GM23248 (cell line): ENCODE data around the gene KPNA5. TPM values are rescaled to one million over a fixed set of nuclear protein-coding genes. Genes with fewer than 3 reads are reported as not detected.
"Not testable (repeated sequence)": the region's sequence is repeated elsewhere in the genome, so short reads cannot be mapped to it uniquely, and the experiment has no call there.

Experiments used
- DNase-seq: peaks from one replicate; pipeline ENCODE4 v3.0.0-alpha.2; 2015
- H2AFZ ChIP-seq: fragments of 200-600 bp; sonication (generic); 2 replicates; pipeline ENCODE4 v1.6.1; 2016; ENCODE audit warnings: antibody characterized with exemption
- H3F3A ChIP-seq: fragments of 200-600 bp; sonication (generic); 2 replicates; pipeline ENCODE4 v1.6.1; 2016; ENCODE audit warnings: mild to moderate bottlenecking, antibody characterized with exemption, mixed run types; ENCODE audit not compliant: insufficient read depth
- H3K27ac ChIP-seq: fragments of 200-600 bp; sonication (generic); 2 replicates; pipeline ENCODE4 v1.5.1; 2016; ENCODE audit warnings: mild to moderate bottlenecking
- H3K27me3 ChIP-seq: fragments of 200-600 bp; sonication (generic); replicated peaks from 2 replicates; pipeline ENCODE4 v1.6.1; 2016; ENCODE audit warnings: mild to moderate bottlenecking; ENCODE audit not compliant: insufficient read depth
- H3K36me3 ChIP-seq: fragments of 200-600 bp; sonication (generic); 2 replicates; pipeline ENCODE4 v1.6.1; 2016; ENCODE audit warnings: low read depth, mild to moderate bottlenecking
- H3K4me1 ChIP-seq: fragments of 200-600 bp; sonication (generic); 2 replicates; pipeline ENCODE4 v1.6.1; 2016; ENCODE audit warnings: mild to moderate bottlenecking; ENCODE audit not compliant: insufficient read depth
- H3K4me2 ChIP-seq: fragments of 200-600 bp; sonication (generic); one replicate; pipeline ENCODE4 v1.6.1; 2016; ENCODE audit warnings: mild to moderate bottlenecking; ENCODE audit not compliant: unreplicated experiment
- H3K4me3 ChIP-seq: fragments of 200-600 bp; sonication (generic); 2 replicates; pipeline ENCODE4 v1.5.1; 2016; ENCODE audit warnings: mild to moderate bottlenecking
- H3K79me2 ChIP-seq: fragments of 200-600 bp; sonication (generic); 2 replicates; pipeline ENCODE4 v1.6.1; 2016; ENCODE audit warnings: mild to moderate bottlenecking; ENCODE audit not compliant: insufficient read depth
- H3K9ac ChIP-seq: fragments of 200-600 bp; sonication (generic); 2 replicates; pipeline ENCODE4 v1.6.1; 2016; ENCODE audit warnings: mild to moderate bottlenecking
- H3K9me2 ChIP-seq: fragments of 200-600 bp; sonication (generic); 2 replicates; pipeline ENCODE4 v1.6.1; 2016; ENCODE audit warnings: mixed run types, mild to moderate bottlenecking, moderate library complexity; ENCODE audit not compliant: insufficient read depth
- H3K9me3 ChIP-seq: fragments of 200-600 bp; sonication (generic); one replicate; pipeline ENCODE4 v1.6.1; 2017; ENCODE audit warnings: low read depth
- H4K20me1 ChIP-seq: fragments of 200-600 bp; sonication (generic); 2 replicates; pipeline ENCODE4 v1.6.0; 2016; ENCODE audit not compliant: insufficient read depth
- EZH2 ChIP-seq: fragments of 200-600 bp; sonication (generic); IDR thresholded peaks from 2 replicates; pipeline ENCODE4 v1.6.1; 2018; ENCODE audit warnings: antibody characterized with exemption, mild to moderate bottlenecking; ENCODE audit not compliant: insufficient read depth, poor library complexity, severe bottlenecking
- EZH2phosphoT487 ChIP-seq: fragments of 200-600 bp; sonication (generic); IDR thresholded peaks from 2 replicates; pipeline ENCODE4 v1.6.1; 2018; ENCODE audit warnings: antibody characterized with exemption, moderate library complexity, mild to moderate bottlenecking, low read depth; ENCODE audit not compliant: insufficient read depth
- WGBS, 2 experiments: methylation state at CpG; one replicate each; pipeline ENCODE4 v1.1.6; 2015 to 2017; ENCODE audit warnings: low lambda C conversion rate in 2 of 2, low coverage in 1 of 2; ENCODE audit errors: missing lambda C conversion rate in 2 of 2; 5-methylcytosine and 5-hydroxymethylcytosine counted together
- in situ Hi-C: fragments of 300-500 bp; cut with MboI; formaldehyde crosslinking; loops from 2 replicates; pipeline ENCODE4 v1.15.0; 2020
- polyA plus RNA-seq: library from polyadenylated mRNA; unstranded; fragments of >200 nt; fragmentation: Nextera tagmentation; extraction: Ambion mirVana; gene quantifications from 2 replicates; pipeline ENCODE4 v1.2.1, GENCODE V29; 2016
- total RNA-seq: library from RNA; depleted of rRNA; stranded (reverse); fragments of >200 nt; shearing (Covaris generic); gene quantifications from 2 replicates; pipeline ENCODE4 v1.2.3, GENCODE V29; 2014

KPNA5 gene
- total and polyA plus RNA-seq, 2 experiments from 2014 or later, result 2.4 to 3.4 TPM

GRCh38 chr6:116695401-116695800 is 14.4 kb downstream of the KPNA5 start:
- Histone ChIP-seq H3F3A (no peaks in the 10 kb centered on the region), H3K9me3 (no peaks in the 10 kb centered on the region), H3K79me2 (0 out of 2 replicates have a peak, but pooled peaks cover 5% of the 10 kb centered on the region), H3K4me2 (no peak overlapping the region), H3K4me1 (no peaks in the 10 kb centered on the region), H3K27me3 (no peaks in the 10 kb centered on the region), H3K4me3 (no peak overlapping the region), H4K20me1 (no peaks in the 10 kb centered on the region), H3K9me2 (no peaks in the 10 kb centered on the region), H3K36me3 (0 out of 2 replicates have a peak, but pooled peaks cover 5% of the 10 kb centered on the region), H2AFZ (no peak overlapping the region), H3K27ac (no peak overlapping the region), H3K9ac (no peak overlapping the region)
- in situ Hi-C loops, result no loop called here
- WGBS, 2 experiments, result 94 to 99% methylated on average over 2 of the region's 2 CpGs
- TF ChIP-seq EZH2, result no peak
- TF ChIP-seq EZH2phosphoT487, result no peak
- no peak for DNase-seq

GRCh38 chr6:116697480-116697879 is 16.5 kb downstream of the KPNA5 start:
- Histone ChIP-seq H3K27ac (no peak overlapping the region), H3K4me1 (no peaks in the 10 kb centered on the region), H2AFZ (no peak overlapping the region), H4K20me1 (no peaks in the 10 kb centered on the region), H3F3A (no peaks in the 10 kb centered on the region), H3K27me3 (no peaks in the 10 kb centered on the region), H3K4me3 (no peak overlapping the region), H3K9ac (no peak overlapping the region), H3K79me2 (no peaks in the 10 kb centered on the region), H3K36me3 (0 out of 2 replicates have a peak, but pooled peaks cover under 1% of the 10 kb centered on the region), H3K4me2 (no peak overlapping the region), H3K9me3 (no peaks in the 10 kb centered on the region), H3K9me2 (no peaks in the 10 kb centered on the region)
- no peak for DNase-seq
- no peak for TF ChIP-seq EZH2
- no peak for TF ChIP-seq EZH2phosphoT487
- in situ Hi-C loops, result no loop called here

DNA sequence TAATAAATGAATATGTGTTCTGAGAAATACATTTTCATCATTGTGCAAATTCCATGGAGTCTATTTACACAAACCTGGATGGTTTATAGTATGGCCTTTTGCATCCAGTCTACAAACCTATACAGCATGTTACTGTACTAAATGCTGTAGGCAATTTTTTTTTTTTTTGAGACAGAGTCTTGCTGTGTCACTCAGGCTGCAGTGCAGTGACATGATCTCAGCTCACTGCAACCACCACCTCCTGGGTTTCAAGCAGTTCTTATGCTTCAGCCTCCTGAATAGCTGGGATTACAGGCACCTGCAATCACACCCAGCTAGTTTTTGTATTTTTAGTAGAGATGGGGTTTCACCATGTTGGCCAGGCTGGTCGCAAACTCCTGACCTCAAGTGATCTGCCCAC is 22.9 kb downstream of the KPNA5 start:
- 100% methylated on average over 1 of the region's 1 CpG for WGBS, 2 experiments
- in situ Hi-C loops, H3K4me3 ChIP-seq, H3K27ac ChIP-seq, H3K4me1 ChIP-seq, H2AFZ ChIP-seq, H3K4me2 ChIP-seq, H3F3A ChIP-seq, H4K20me1 ChIP-seq, DNase-seq, H3K9ac ChIP-seq, H3K9me2 ChIP-seq, H3K79me2 ChIP-seq, H3K27me3 ChIP-seq, H3K9me3 ChIP-seq: not testable (repeated sequence)
- peaks cover 24% of the 10 kb centered on the region; the same call in 1 of the 2 replicates for H3K36me3 ChIP-seq

DNA sequence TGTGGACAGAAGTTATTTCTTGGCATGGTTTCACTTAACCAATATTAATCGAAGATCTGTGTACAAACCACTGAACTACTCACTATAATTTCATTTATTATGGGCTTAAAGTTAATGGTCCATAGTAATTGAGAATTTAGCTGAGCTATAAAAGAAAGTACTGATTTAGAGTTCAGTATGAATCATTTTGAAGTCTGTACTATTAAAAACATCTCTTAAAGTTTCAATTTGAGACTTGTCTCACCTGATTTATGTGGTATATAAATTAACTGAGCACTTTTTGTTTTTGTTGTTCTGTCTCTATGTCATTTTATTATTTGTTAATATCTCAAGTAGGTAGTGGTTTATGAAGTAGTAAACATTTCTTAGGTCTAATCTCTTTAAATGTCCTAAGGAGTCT is 24.9 kb downstream of the KPNA5 start:
- Histone ChIP-seq H3K4me3 (no peak overlapping the region), H3K4me2 (no peak overlapping the region), H3K9me3 (no peaks in the 10 kb centered on the region), H3K36me3 (peaks cover 24% of the 10 kb centered on the region; the same call in 1 of the 2 replicates), H2AFZ (no peak overlapping the region), H3F3A (no peaks in the 10 kb centered on the region), H3K27me3 (no peaks in the 10 kb centered on the region), H3K79me2 (no peaks in the 10 kb centered on the region), H3K27ac (no peak overlapping the region), H4K20me1 (no peaks in the 10 kb centered on the region), H3K9me2 (no peaks in the 10 kb centered on the region), H3K9ac (no peak overlapping the region), H3K4me1 (no peaks in the 10 kb centered on the region)
- TF ChIP-seq EZH2 (no peak), EZH2phosphoT487 (no peak)
- WGBS, 2 experiments, result 93 to 94% methylated on average over 1 of the region's 1 CpG
- in situ Hi-C loops, result no loop called here
- DNase-seq, result no peak

DNA sequence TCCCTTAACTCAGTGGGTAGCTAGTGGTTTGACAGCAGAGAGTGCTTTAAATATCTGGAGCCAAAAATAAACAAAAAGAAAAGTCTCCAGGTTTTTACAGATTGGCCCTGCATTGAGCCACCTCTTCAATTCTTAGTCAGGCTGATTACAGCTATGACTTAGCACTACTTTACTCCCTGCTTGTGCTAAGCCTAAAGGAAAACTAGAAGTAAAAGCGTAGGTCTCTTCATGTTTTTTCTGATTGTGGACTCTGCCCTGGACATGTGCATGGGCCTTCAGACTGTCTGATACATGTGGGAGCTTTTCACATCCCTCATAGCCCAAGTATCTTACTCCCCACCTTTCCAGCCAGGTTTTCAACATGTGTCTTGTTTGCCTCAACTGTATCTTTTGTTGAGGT is 33.3 kb downstream of the KPNA5 start:
- Histone ChIP-seq H3K4me1 (no peaks in the 10 kb centered on the region), H2AFZ (no peak overlapping the region), H3K9me2 (no peaks in the 10 kb centered on the region), H3K27me3 (no peaks in the 10 kb centered on the region), H3K4me3 (no peak overlapping the region), H4K20me1 (no peaks in the 10 kb centered on the region), H3K36me3 (peaks cover 14% of the 10 kb centered on the region; the same call in 1 of the 2 replicates), H3K9ac (no peak overlapping the region), H3K9me3 (no peaks in the 10 kb centered on the region), H3K79me2 (no peaks in the 10 kb centered on the region), H3K27ac (no peak overlapping the region), H3K4me2 (no peak overlapping the region), H3F3A (no peaks in the 10 kb centered on the region)
- no peak for DNase-seq
- TF ChIP-seq EZH2, result no peak
- TF ChIP-seq EZH2phosphoT487, result no peak
- 82 to 93% methylated on average over 1 of the region's 1 CpG for WGBS, 2 experiments
- in situ Hi-C loops, result no loop called here
